ENCODE results near the gene ZBTB32.

The ZBTB32 gene

GRCh38 chr19:35702223-35703012 is 1.9 kb upstream of the ZBTB32 start:
- H3K27me3 ChIP-seq (ENCODE audit: insufficient read depth, low read length), result peaks cover 29% of the 10 kb centered on the region
- peak overlapping the region; percentile 76 for H3K4me3 ChIP-seq (ENCODE audit: low read length)
- H3K9ac ChIP-seq (ENCODE audit: low read depth, low read length), result no peak overlapping the region
- H3K36me3 ChIP-seq (ENCODE audit: insufficient read depth, low read depth, low read length), result no peaks in the 10 kb centered on the region
- H3K9me3 ChIP-seq (ENCODE audit: insufficient read depth, low read depth, low read length), result no peaks in the 10 kb centered on the region
- H3K4me1 ChIP-seq (ENCODE audit: insufficient read depth, low read length), result no peaks in the 10 kb centered on the region
- H3K27ac ChIP-seq (ENCODE audit: low read length), result no peak overlapping the region

- Histone ChIP-seq H3K27ac (ENCODE audit: low read length) (no peak overlapping the region), H3K4me1 (ENCODE audit: insufficient read depth, low read length) (no peaks in the 10 kb centered on the region), H3K4me3 (ENCODE audit: low read length) (no peak overlapping the region), H3K9ac (ENCODE audit: low read depth, low read length) (no peak overlapping the region), H3K9me3 (ENCODE audit: insufficient read depth, low read depth, low read length) (no peaks in the 10 kb centered on the region), H3K27me3 (ENCODE audit: insufficient read depth, low read length) (peaks cover 35% of the 10 kb centered on the region), H3K36me3 (ENCODE audit: insufficient read depth, low read depth, low read length) (no peaks in the 10 kb centered on the region)
These were observed 1.0 kb upstream of the ZBTB32 start for GRCh38 chr19:35703343-35703742.

- Histone ChIP-seq H3K9me3 (ENCODE audit: insufficient read depth, low read depth, low read length) (no peaks in the 10 kb centered on the region), H3K9ac (ENCODE audit: low read depth, low read length) (no peak overlapping the region), H3K27ac (ENCODE audit: low read length) (no peak overlapping the region), H3K27me3 (ENCODE audit: insufficient read depth, low read length) (peaks cover 27% of the 10 kb centered on the region), H3K4me3 (ENCODE audit: low read length) (no peak overlapping the region), H3K36me3 (ENCODE audit: insufficient read depth, low read depth, low read length) (no peaks in the 10 kb centered on the region), H3K4me1 (ENCODE audit: insufficient read depth, low read length) (peaks cover 4% of the 10 kb centered on the region; the same call in 1 of the 2 replicates)
These were observed 4.0 kb downstream of the ZBTB32 start for GRCh38 chr19:35708391-35708790.

GRCh38 chr19:35710784-35711723 is 6.7 kb downstream of the ZBTB32 start:
- Histone ChIP-seq H3K9me3 (ENCODE audit: insufficient read depth, low read depth, low read length) (no peaks in the 10 kb centered on the region), H3K36me3 (ENCODE audit: insufficient read depth, low read depth, low read length) (no peaks in the 10 kb centered on the region), H3K27me3 (ENCODE audit: insufficient read depth, low read length) (peaks cover 16% of the 10 kb centered on the region), H3K9ac (ENCODE audit: low read depth, low read length) (no peak overlapping the region), H3K27ac (ENCODE audit: low read length) (no peak overlapping the region), H3K4me1 (ENCODE audit: insufficient read depth, low read length) (peaks cover 19% of the 10 kb centered on the region), H3K4me3 (ENCODE audit: low read length) (no peak overlapping the region)

- Histone ChIP-seq H3K9ac (ENCODE audit: low read depth, low read length) (no peak overlapping the region), H3K27ac (ENCODE audit: low read length) (no peak overlapping the region), H3K27me3 (ENCODE audit: insufficient read depth, low read length) (peaks cover 16% of the 10 kb centered on the region), H3K4me1 (ENCODE audit: insufficient read depth, low read length) (peaks cover 19% of the 10 kb centered on the region), H3K4me3 (ENCODE audit: low read length) (no peak overlapping the region), H3K36me3 (ENCODE audit: insufficient read depth, low read depth, low read length) (no peaks in the 10 kb centered on the region), H3K9me3 (ENCODE audit: insufficient read depth, low read depth, low read length) (no peaks in the 10 kb centered on the region)
These were observed 8.5 kb downstream of the ZBTB32 start for GRCh38 chr19:35712567-35713505.

- H3K4me1 ChIP-seq (ENCODE audit: insufficient read depth, low read length), result peaks cover 19% of the 10 kb centered on the region
- no peaks in the 10 kb centered on the region for H3K9me3 ChIP-seq (ENCODE audit: insufficient read depth, low read depth, low read length)
- H3K27ac ChIP-seq (ENCODE audit: low read length), result no peak overlapping the region
- no peak overlapping the region for H3K4me3 ChIP-seq (ENCODE audit: low read length)
- peaks cover 10% of the 10 kb centered on the region for H3K27me3 ChIP-seq (ENCODE audit: insufficient read depth, low read length)
- H3K9ac ChIP-seq (ENCODE audit: low read depth, low read length), result no peak overlapping the region
- H3K36me3 ChIP-seq (ENCODE audit: insufficient read depth, low read depth, low read length), result no peaks in the 10 kb centered on the region
These were observed 9.1 kb downstream of the ZBTB32 start for GRCh38 chr19:35713506-35713850.

- H3K9me3 ChIP-seq (ENCODE audit: insufficient read depth, low read depth, low read length), result no peaks in the 10 kb centered on the region
- peaks cover 19% of the 10 kb centered on the region for H3K4me1 ChIP-seq (ENCODE audit: insufficient read depth, low read length)
- no peaks in the 10 kb centered on the region for H3K36me3 ChIP-seq (ENCODE audit: insufficient read depth, low read depth, low read length)
- H3K9ac ChIP-seq (ENCODE audit: low read depth, low read length), result no peak overlapping the region
- no peak overlapping the region for H3K4me3 ChIP-seq (ENCODE audit: low read length)
- H3K27me3 ChIP-seq (ENCODE audit: insufficient read depth, low read length), result peaks cover 9% of the 10 kb centered on the region
- H3K27ac ChIP-seq (ENCODE audit: low read length), result no peak overlapping the region
These were observed 9.6 kb downstream of the ZBTB32 start for GRCh38 chr19:35713904-35714495.

GRCh38 chr19:35714601-35715354 is 10.4 kb downstream of the ZBTB32 start:
- Histone ChIP-seq H3K9ac (ENCODE audit: low read depth, low read length) (no peak overlapping the region), H3K27me3 (ENCODE audit: insufficient read depth, low read length) (peaks cover 9% of the 10 kb centered on the region), H3K27ac (ENCODE audit: low read length) (no peak overlapping the region), H3K4me3 (ENCODE audit: low read length) (no peak overlapping the region; the same call in 1 of the 2 replicates), H3K4me1 (ENCODE audit: insufficient read depth, low read length) (peaks cover 19% of the 10 kb centered on the region), H3K9me3 (ENCODE audit: insufficient read depth, low read depth, low read length) (no peaks in the 10 kb centered on the region), H3K36me3 (ENCODE audit: insufficient read depth, low read depth, low read length) (0 out of 2 replicates have a peak, but pooled peaks cover 3% of the 10 kb centered on the region)

GRCh38 chr19:35715355-35715809 is 11.0 kb downstream of the ZBTB32 start:
- H3K4me1 ChIP-seq (ENCODE audit: insufficient read depth, low read length), result peaks cover 19% of the 10 kb centered on the region
- H3K9ac ChIP-seq (ENCODE audit: low read depth, low read length), result peak overlapping the region; percentile 94
- H3K36me3 ChIP-seq (ENCODE audit: insufficient read depth, low read depth, low read length), result peaks cover 8% of the 10 kb centered on the region; the same call in 1 of the 2 replicates
- H3K9me3 ChIP-seq (ENCODE audit: insufficient read depth, low read depth, low read length), result no peaks in the 10 kb centered on the region
- peaks cover 9% of the 10 kb centered on the region for H3K27me3 ChIP-seq (ENCODE audit: insufficient read depth, low read length)
- no peak overlapping the region for H3K27ac ChIP-seq (ENCODE audit: low read length)
- H3K4me3 ChIP-seq (ENCODE audit: low read length), result peak overlapping the region; percentile 85; the same call in 1 of the 2 replicates

GRCh38 chr19:35715981-35716800 is 11.8 kb downstream of the ZBTB32 start:
- peaks cover 17% of the 10 kb centered on the region for H3K4me1 ChIP-seq (ENCODE audit: insufficient read depth, low read length)
- H3K27me3 ChIP-seq (ENCODE audit: insufficient read depth, low read length), result peaks cover 9% of the 10 kb centered on the region
- peak overlapping the region; percentile 85 for H3K4me3 ChIP-seq (ENCODE audit: low read length)
- H3K27ac ChIP-seq (ENCODE audit: low read length), result peak overlapping the region; percentile 79
- H3K36me3 ChIP-seq (ENCODE audit: insufficient read depth, low read depth, low read length), result peaks cover 8% of the 10 kb centered on the region; the same call in 1 of the 2 replicates
- no peaks in the 10 kb centered on the region for H3K9me3 ChIP-seq (ENCODE audit: insufficient read depth, low read depth, low read length)
- peak overlapping the region; percentile 94 for H3K9ac ChIP-seq (ENCODE audit: low read depth, low read length)

Data from iPS-20b (cell line).